Measurements from ENCODE around the gene STARD3.

The STARD3 gene

GRCh38 chr17:39672522-39673334 is 35.8 kb downstream of the STARD3 start:
- no peak for DNase-seq (ENCODE audit: low spot score)

- no peak for DNase-seq (ENCODE audit: low spot score)
These were observed 36.6 kb downstream of the STARD3 start for GRCh38 chr17:39673335-39674081.

GRCh38 chr17:39674179-39674578 is 37.2 kb downstream of the STARD3 start:
- DNase-seq (ENCODE audit: low spot score), result no peak

- DNase-seq (ENCODE audit: low spot score), result no peak
These were observed 37.9 kb downstream of the STARD3 start for GRCh38 chr17:39674702-39675389.

GRCh38 chr17:39675390-39676082 is 38.6 kb downstream of the STARD3 start:
- DNase-seq (ENCODE audit: low spot score), result no peak

GRCh38 chr17:39676198-39676819 is 39.4 kb downstream of the STARD3 start:
- DNase-seq (ENCODE audit: low spot score), result no peak

GRCh38 chr17:39677072-39677471 is 40.1 kb downstream of the STARD3 start:
- DNase-seq (ENCODE audit: low spot score), result no peak

GRCh38 chr17:39677542-39678339 is 40.8 kb downstream of the STARD3 start:
- DNase-seq (ENCODE audit: low spot score), result peak; percentile 49

- DNase-seq (ENCODE audit: low spot score), result no peak
These were observed 41.6 kb downstream of the STARD3 start for GRCh38 chr17:39678340-39679116.

- DNase-seq (ENCODE audit: low spot score), result no peak
These were observed 42.7 kb downstream of the STARD3 start for GRCh38 chr17:39679521-39680192.

- DNase-seq (ENCODE audit: low spot score), result no peak
These were observed 46.5 kb downstream of the STARD3 start for GRCh38 chr17:39683295-39683939.

GRCh38 chr17:39684369-39685192 is 47.6 kb downstream of the STARD3 start:
- no peak for DNase-seq (ENCODE audit: low spot score)

- DNase-seq (ENCODE audit: low spot score), result no peak
These were observed 50.2 kb downstream of the STARD3 start for GRCh38 chr17:39687101-39687545.

- DNase-seq (ENCODE audit: low spot score), result peak; percentile 79
These were observed 50.9 kb downstream of the STARD3 start, which contains the start of gene PGAP3 for GRCh38 chr17:39687546-39688474. PGAP3 (minus strand) TSS chr17:39688057; CDS start chr17:39688014, 43 bp downstream.

GRCh38 chr17:39688475-39688835 is 51.5 kb downstream of the STARD3 start:
- DNase-seq (ENCODE audit: low spot score), result no peak

- no peak for DNase-seq (ENCODE audit: low spot score)
These were observed 52.0 kb downstream of the STARD3 start for GRCh38 chr17:39688945-39689344.

GRCh38 chr17:39694593-39694992 is 57.6 kb downstream of the STARD3 start:
- DNase-seq (ENCODE audit: low spot score), result no peak

Measured in globus pallidus (tissue), 1 donor.